SW 1271 (cell line): ENCODE results near the gene CD109.
"Not testable (repeated sequence)": the region's sequence is repeated elsewhere in the genome, so short reads cannot be mapped to it uniquely, and the experiment has no call there.

ENCODE experiments used
- DNase-seq, 2 experiments: peaks; one replicate each; lab custom pipeline; 2025; lab: John Stamatoyannopoulos, UW

Gene CD109

GRCh38 chr6:73688351-73688750 lies 7.7 kb upstream of the CD109 start:
- no peak for DNase-seq

- no peak for DNase-seq
Observed at GRCh38 chr6:73690056-73690455, 5.9 kb upstream of the CD109 start.

- no peak for DNase-seq
Observed at GRCh38 chr6:73691512-73691911, 4.5 kb upstream of the CD109 start.

- peak in 1 of 2 experiments; percentile 8 for DNase-seq
Observed at GRCh38 chr6:73694711-73695411, 1.1 kb upstream of the CD109 start.

- DNase-seq = no peak
Observed at GRCh38 chr6:73696966-73697655, 1.1 kb downstream of the CD109 start.

GRCh38 chr6:73699676-73700459 lies 3.9 kb downstream of the CD109 start:
- DNase-seq = no peak

- no peak for DNase-seq
Observed at GRCh38 chr6:73702444-73702843, 6.4 kb downstream of the CD109 start.

- DNase-seq = no peak
Observed at GRCh38 chr6:73703466-73703865, 7.5 kb downstream of the CD109 start.

- peak; percentile 20 to 76 for DNase-seq
Observed at GRCh38 chr6:73704260-73704659, 8.3 kb downstream of the CD109 start.

GRCh38 chr6:73704798-73705197 lies 8.8 kb downstream of the CD109 start:
- no peak for DNase-seq

- no peak for DNase-seq
Observed at GRCh38 chr6:73706971-73707370, 11.0 kb downstream of the CD109 start.

- no peak for DNase-seq
Observed at GRCh38 chr6:73710470-73710869, 14.5 kb downstream of the CD109 start.

GRCh38 chr6:73710948-73711347 lies 14.9 kb downstream of the CD109 start:
- DNase-seq = no peak

GRCh38 chr6:73712535-73713173 lies 16.7 kb downstream of the CD109 start:
- no peak for DNase-seq

- DNase-seq = no peak
Observed at GRCh38 chr6:73713426-73714147, 17.6 kb downstream of the CD109 start.

GRCh38 chr6:73715111-73715508 lies 19.1 kb downstream of the CD109 start:
- DNase-seq = not testable (repeated sequence)

GRCh38 chr6:73719046-73719445 lies 23.0 kb downstream of the CD109 start:
- no peak for DNase-seq

- no peak for DNase-seq
Observed at GRCh38 chr6:73722318-73723060, 26.5 kb downstream of the CD109 start.

GRCh38 chr6:73723480-73723879 lies 27.5 kb downstream of the CD109 start:
- DNase-seq = not testable (repeated sequence)

- no peak for DNase-seq
Observed at GRCh38 chr6:73724389-73724788, 28.4 kb downstream of the CD109 start.

- DNase-seq = not testable (repeated sequence)
Observed at GRCh38 chr6:73725192-73725591, 29.2 kb downstream of the CD109 start.
